K562 (cell line): ENCODE results near the gene MICALL2. TPM values are rescaled to one million over a fixed set of nuclear protein-coding genes. Genes with fewer than 3 reads are reported as not detected.
A peak's percentile ranks its signal among the peaks of the same experiment; 100 is the strongest.

ENCODE experiments used
- ATAC-seq: fragments of 200-7000 bp; cut with Tn5 transposase; 3 replicates; pipeline ENCODE4 v1.9.1; 2020; ENCODE audit warnings: moderate library complexity
- BruUV-seq: library from RNA; stranded (reverse); fragments of 400-500 nt; replicated peaks from 2 replicates; lab custom pipeline; 2021; lab: Mats Ljungman, UMichigan
- CTCF ChIA-PET: fragments of 300-600 bp; formaldehyde crosslinking; extraction: SDS; loops from one replicate; lab custom pipeline; 2021; ENCODE audit warnings: low intra/inter-chr PET ratio; lab: Yijun Ruan, JAX
- POLR2A ChIA-PET: fragments of 300-600, 350-650 bp; sonication (Branson Sonifier 250); formaldehyde crosslinking; extraction: SDS; loops from one replicate; lab custom pipeline; 2021; ENCODE audit warnings: antibody characterized with exemption, inconsistent platforms; lab: Yijun Ruan, JAX
- DNase-seq, 4 experiments: peaks; one replicate each; pipeline versions ENCODE4 v3.0.0 to v3.0.0-alpha.2; 2011 to 2018; ENCODE audit warnings: low spot score in 3 of 4, mixed read lengths in 3 of 4; ENCODE audit errors: extremely low read depth in 1 of 4
- FAIRE-seq: peaks from 2 replicates; lab custom pipeline; 2011; peaks lifted over from hg19 to GRCh38; lab: Jason Lieb, UNC
- H2AFZ ChIP-seq: 2 replicates; pipeline ENCODE4 v1.6.0; 2011; ENCODE audit warnings: low read depth, low read length, control low read depth, inconsistent platforms
- H3K27ac ChIP-seq: fragments of 200-600 bp; 3 replicates; pipeline ENCODE4 v1.8.0; 2011; ENCODE audit warnings: low read depth, mild to moderate bottlenecking, control low read depth, inconsistent platforms, low read length, moderate library complexity, mixed read lengths; ENCODE audit errors: extremely low read depth
- H3K27me3 ChIP-seq, 2 experiments: fragments of 300-600 bp in 1 of 2; 2 replicates in 1 of 2; 3 replicates in 1 of 2; pipeline versions ENCODE4 v1.6.0 to v1.8.0; 2011; ENCODE audit warnings: inconsistent platforms in 2 of 2, low read length in 2 of 2, mild to moderate bottlenecking in 1 of 2, mixed read lengths in 1 of 2, moderate library complexity in 1 of 2; ENCODE audit not compliant: control insufficient read depth in 2 of 2, insufficient read depth in 2 of 2
- H3K36me3 ChIP-seq: fragments of 300-600 bp; 3 replicates; pipeline ENCODE4 v1.8.0; 2011; ENCODE audit warnings: mild to moderate bottlenecking, low read length, inconsistent platforms; ENCODE audit not compliant: control insufficient read depth, insufficient read depth
- H3K4me1 ChIP-seq, 2 experiments: fragments of 200-600 bp in 1 of 2; replicated peaks in 1 of 2; 2 replicates in 1 of 2; 3 replicates in 1 of 2; pipeline versions ENCODE4 v1.5.1 to v1.8.0; 2011; ENCODE audit warnings: inconsistent platforms in 2 of 2, low read length in 2 of 2, mild to moderate bottlenecking in 1 of 2, mixed read lengths in 1 of 2, moderate library complexity in 1 of 2; ENCODE audit not compliant: control insufficient read depth in 2 of 2, insufficient read depth in 2 of 2
- H3K4me2 ChIP-seq: 2 replicates; pipeline ENCODE4 v1.6.1; 2011; ENCODE audit warnings: low read length, control low read depth, inconsistent platforms, mixed read lengths; ENCODE audit not compliant: insufficient read depth
- H3K4me3 ChIP-seq: fragments of 200-600 bp; sonication (generic), shearing (Covaris generic); 2 replicates; pipeline ENCODE4 v1.5.1; 2016; ENCODE audit warnings: control low read depth, inconsistent platforms
- H3K79me2 ChIP-seq: fragments of 200-600 bp; 3 replicates; pipeline ENCODE4 v1.8.0; 2011; ENCODE audit warnings: low read length, inconsistent platforms; ENCODE audit not compliant: control insufficient read depth, insufficient read depth
- H3K9ac ChIP-seq, 2 experiments: 2 replicates each; pipeline versions ENCODE4 v1.6.0 to v1.6.1; 2011; ENCODE audit warnings: low read depth in 2 of 2, low read length in 2 of 2, control low read depth in 1 of 2, inconsistent platforms in 1 of 2, mild to moderate bottlenecking in 1 of 2, mixed read lengths in 1 of 2; ENCODE audit not compliant: insufficient read depth in 1 of 2
- H3K9me1 ChIP-seq: one replicate; pipeline ENCODE4 v1.6.0; 2011; ENCODE audit warnings: inconsistent platforms, mild to moderate bottlenecking, low read length, moderate library complexity; ENCODE audit not compliant: control insufficient read depth, insufficient read depth
- H3K9me3 ChIP-seq: replicated peaks from 2 replicates; pipeline ENCODE4 v1.5.1; 2011; ENCODE audit warnings: low read depth, low read length, inconsistent platforms; ENCODE audit not compliant: control insufficient read depth, insufficient read depth
- H4K20me1 ChIP-seq: replicated peaks from 2 replicates; pipeline ENCODE4 v1.6.1; 2011; ENCODE audit warnings: low read length, inconsistent platforms, mixed read lengths; ENCODE audit not compliant: control insufficient read depth, insufficient read depth
- ARID3A ChIP-seq: IDR thresholded peaks from 2 replicates; pipeline ENCODE4 v1.6.1; 2012; ENCODE audit warnings: low read depth, low read length, improper control_type of control experiment, borderline replicate concordance
- CCAR2 ChIP-seq: fragments of 200-400 bp; formaldehyde crosslinking; IDR thresholded peaks from 2 replicates; pipeline ENCODE4 v1.6.1; 2017; ENCODE audit warnings: mild to moderate bottlenecking, low read depth, low read length
- CCNT2 ChIP-seq: IDR thresholded peaks from 2 replicates; pipeline ENCODE4 v1.6.1; 2011; ENCODE audit warnings: borderline replicate concordance, low read depth, mild to moderate bottlenecking, moderate library complexity, mixed read lengths, low read length; ENCODE audit not compliant: insufficient read length; ENCODE audit errors: extremely low read depth
- CHAMP1 ChIP-seq: fragments of 450-650 bp; IDR thresholded peaks from 2 replicates; pipeline ENCODE4 v1.6.1; 2016; ENCODE audit warnings: mild to moderate bottlenecking
- EP300 ChIP-seq: IDR thresholded peaks from 2 replicates; pipeline ENCODE4 v1.6.1; 2012; ENCODE audit warnings: low read length, improper control_type of control experiment
- NR3C1 ChIP-seq: sonication (generic); formaldehyde crosslinking; IDR thresholded peaks from 2 replicates; pipeline ENCODE4 v1.8.1; 2022; ENCODE audit warnings: missing genetic modification reagents
- POLR2G ChIP-seq: fragments of 200-400 bp; formaldehyde crosslinking; IDR thresholded peaks from 2 replicates; pipeline ENCODE4 v1.6.1; 2017; ENCODE audit warnings: low read depth, mild to moderate bottlenecking, antibody characterized with exemption, low read length, moderate library complexity
- RBM15 ChIP-seq: fragments of 200-400 bp; formaldehyde crosslinking; IDR thresholded peaks from 2 replicates; pipeline ENCODE4 v1.6.1; 2018; ENCODE audit warnings: mild to moderate bottlenecking, low read length, moderate library complexity; ENCODE audit not compliant: insufficient read depth
- USF1 ChIP-seq: sonication (generic); formaldehyde crosslinking; IDR thresholded peaks from 2 replicates; pipeline ENCODE4 v1.9.0; 2022; ENCODE audit warnings: mild to moderate bottlenecking, missing genetic modification reagents
- ZBTB33 ChIP-seq: sonication (generic); formaldehyde crosslinking; IDR thresholded peaks from 2 replicates; pipeline ENCODE4 v1.8.1; 2023; ENCODE audit warnings: mild to moderate bottlenecking, missing genetic modification reagents
- ZNF512 ChIP-seq: IDR thresholded peaks from 2 replicates; pipeline ENCODE4 v1.6.1; 2016; ENCODE audit warnings: missing genetic modification characterization, missing compliant biosample characterization
- ZNF707 ChIP-seq: fragments of 250-450 bp; sonication (Bioruptor Pico); conservative IDR thresholded peaks from 2 replicates; pipeline ENCODE4 v1.8.0; 2022; ENCODE audit warnings: inconsistent platforms, mild to moderate bottlenecking, moderate library complexity
- WGBS: fragments of 100-300 bp; shearing (Covaris generic); methylation state at CpG from one replicate; pipeline ENCODE4 v1.1.6; 2016; ENCODE audit warnings: low coverage, mixed read lengths; ENCODE audit not compliant: insufficient coverage; ENCODE audit errors: missing lambda C conversion rate; 5-methylcytosine and 5-hydroxymethylcytosine counted together
- in situ Hi-C: fragments of 300-500 bp; cut with MboI; formaldehyde crosslinking; loops from 4 replicates; pipeline ENCODE4 v1.15.0; 2018; ENCODE audit warnings: inconsistent platforms, mixed read lengths
- intact Hi-C: fragments of 100-400 bp; cut with micrococcal nuclease; formaldehyde crosslinking; loops from 2 replicates; pipeline ENCODE4 v1.14.2; 2022
- polyA plus RNA-seq, 8 experiments: library from polyadenylated mRNA; depleted of rRNA in 4 of 8; stranded (reverse) in 5 of 8; unstranded in 3 of 8; fragments of >200 nt; fragmentation: Nextera tagmentation in 2 of 8; fragmentation: Illumina TruSeq in 1 of 8; extraction: Ambion mirVana in 2 of 8; extraction: Trizol in 1 of 8; gene quantifications; 2 replicates each; pipeline versions ENCODE4 v1.2.1 to v1.2.3, GENCODE V29; 2011 to 2014; ENCODE audit warnings: inconsistent platforms in 1 of 8, missing spikeins in 1 of 8
- total RNA-seq, 7 experiments: library from RNA; depleted of rRNA in 6 of 7; stranded (reverse); fragments of >200 nt in 6 of 7; fragmentation: Illumina TruSeq in 2 of 7; extraction: Trizol in 2 of 7; gene quantifications; 2 replicates each; pipeline versions ENCODE4 v1.2.1 to v1.2.3, GENCODE V29; 2011 to 2021; ENCODE audit warnings: low replicate concordance in 1 of 7

The MICALL2 gene
- total and polyA plus RNA-seq, 9 of the 15 experiments (the other 6 are each of a cell fraction or from before 2014, with no cell fraction given) = 1.8 to 103 (median 17.0) TPM

GRCh38 chr7:1470901-1471300 is 11.6 kb upstream of the MICALL2 start:
- H3K9me1 ChIP-seq = no peaks in the 10 kb centered on the region
- CTCF ChIA-PET = no interaction called here
- peaks cover 2 to 86% of the 10 kb centered on the region in 2 experiments; a peak in 4 of 5 replicates for H3K4me1 ChIP-seq
- in situ Hi-C loops = no loop called here
- H3K4me2 ChIP-seq = no peak overlapping the region
- no peak overlapping the region for H2AFZ ChIP-seq
- POLR2A ChIA-PET = interaction anchor here (0.9 kb wide), 1 partner anchor 10 kb away, joined by 4 read pairs; no protein-coding TSS in a partner anchor
- FAIRE-seq = no peak
- H3K9me3 ChIP-seq = no peaks in the 10 kb centered on the region
- peaks cover 54% of the 10 kb centered on the region; the same call in 2 of the 3 replicates for H3K36me3 ChIP-seq
- WGBS = 95% methylated on average over 20 of the region's 21 CpGs
- no peaks in the 10 kb centered on the region for H4K20me1 ChIP-seq
- no TSS peak for BruUV-seq
- no peak overlapping the region for H3K9ac ChIP-seq
- ATAC-seq = no peak
- no peaks in the 10 kb centered on the region for H3K27me3 ChIP-seq
- H3K79me2 ChIP-seq = no peaks in the 10 kb centered on the region
- no peak for DNase-seq
- intact Hi-C loops = no loop called here
- H3K27ac ChIP-seq = no peak overlapping the region
- H3K4me3 ChIP-seq = no peak overlapping the region
- no peak for TF ChIP-seq ZNF512 (tag)
- no peak for TF ChIP-seq ARID3A
- TF ChIP-seq CCNT2 = no peak
- TF ChIP-seq EP300 = no peak
- no peak for TF ChIP-seq CHAMP1
- no peak for TF ChIP-seq CCAR2
- TF ChIP-seq NR3C1 = no peak
- TF ChIP-seq USF1 = no peak
- TF ChIP-seq POLR2G = peak; percentile 2; the same call in 1 of the 2 replicates
- peak; percentile 55; the same call in 1 of the 2 replicates for TF ChIP-seq ZBTB33
- no peak for TF ChIP-seq ZNF707 (CRISPR knock-in tag)
- no peak for TF ChIP-seq RBM15
